ENCODE results near the gene VASH2. TPM values are rescaled to one million over a fixed set of nuclear protein-coding genes. Genes with fewer than 3 reads are reported as not detected.
A peak's percentile ranks its signal among the peaks of the same experiment; 100 is the strongest.
"Not testable (repeated sequence)": the region's sequence is repeated elsewhere in the genome, so short reads cannot be mapped to it uniquely, and the experiment has no call there.

The VASH2 gene
- total and polyA plus RNA-seq, 2 of the 8 experiments (the other 6 are each of a cell fraction or from before 2014, with no cell fraction given), result 44.0 to 187 TPM

GRCh38 chr1:212910213-212910612, 40.1 kb upstream of the VASH2 start:
- Histone ChIP-seq H3K4me3 (ENCODE audit: extremely low read depth in 1 of 4, insufficient read depth in 2 of 4, low read depth in 3 of 4, low read length in 4 of 4) (peak overlapping the region in 3 of 4 experiments; percentile 21 to 52 (median 25); a peak in 5 of 8 replicates), H3K4me1 (replicated peaks in 1 of 4; ENCODE audit: control insufficient read depth in 3 of 4, insufficient read depth in 4 of 4, low read length in 3 of 4) (peaks cover 10 to 24% (median 15%) of the 10 kb centered on the region in 4 experiments; a peak in 6 of 7 replicates), H3K9ac (replicated peaks in 1 of 4; ENCODE audit: extremely low read depth in 1 of 4, low read depth in 3 of 4, low read length in 3 of 4) (peak overlapping the region in 3 of 4 experiments; percentile 62 to 77 (median 71); a peak in 5 of 7 replicates), H3K4me2 (ENCODE audit: insufficient read depth in 1 of 2, low read depth in 2 of 2, low read length in 2 of 2) (peak overlapping the region in 1 of 2 experiments; percentile 33; a peak in 2 of 4 replicates), H3K79me2 (ENCODE audit: control insufficient read depth in 1 of 2, insufficient read depth in 2 of 2, low read length in 2 of 2) (peaks cover 0 to 38% of the 10 kb centered on the region in 2 experiments; a peak in 3 of 4 replicates), H3K36me3 (ENCODE audit: control insufficient read depth in 2 of 4, insufficient read depth in 4 of 4, low read length in 3 of 4) (peaks cover 0 to 21% (median 7%) of the 10 kb centered on the region in 4 experiments; a peak in 2 of 8 replicates)
- POLR2A ChIA-PET (ENCODE audit: partially characterized antibody), result interaction anchor here (0.6 to 5.8 kb wide), 26 partner anchors 8 to 393 kb away, joined by 3 to 177 read pairs (median 5); partner anchors contain the start of genes ANGEL2, ATF3, FLVCR1 and NSL1
- H3K9me3 ChIP-seq (ENCODE audit: insufficient read depth in 2 of 2, low read depth in 1 of 2, low read length in 1 of 2); H3K27me3 ChIP-seq (replicated peaks in 1 of 4; ENCODE audit: control insufficient read depth in 3 of 4, extremely low read depth in 1 of 4, insufficient read depth in 3 of 4, low read length in 3 of 4); H3K56ac ChIP-seq (replicated peaks; ENCODE audit: insufficient read length, low read depth, low read length); H3K79me1 ChIP-seq (ENCODE audit: low read depth, low read length); H4K5ac ChIP-seq (ENCODE audit: insufficient read length, low read depth, low read length); H4K20me1 ChIP-seq (replicated peaks in 1 of 2; ENCODE audit: control insufficient read depth in 1 of 2, insufficient read depth in 2 of 2, low read length in 2 of 2); H2BK5ac ChIP-seq (ENCODE audit: low read depth, low read length); H3K23ac ChIP-seq (ENCODE audit: insufficient read length); H2BK20ac ChIP-seq (ENCODE audit: low read length); H4K8ac ChIP-seq (ENCODE audit: extremely low read depth, insufficient read depth, low read length); H2BK12ac ChIP-seq (ENCODE audit: low read depth, low read length); H3K4ac ChIP-seq (replicated peaks; ENCODE audit: insufficient read length, low read depth, low read length); H2BK120ac ChIP-seq (replicated peaks; ENCODE audit: low read depth, low read length); H2BK15ac ChIP-seq (ENCODE audit: low read length); H3K14ac ChIP-seq (ENCODE audit: insufficient read length); H2AK5ac ChIP-seq (ENCODE audit: low read depth, low read length); H4K91ac ChIP-seq (replicated peaks; ENCODE audit: insufficient read length, low read length); H3K23me2 ChIP-seq (ENCODE audit: low read depth, low read length); H2AFZ ChIP-seq (ENCODE audit: low read length); H3K27ac ChIP-seq (ENCODE audit: low read depth, low read length); FAIRE-seq; H3K18ac ChIP-seq (ENCODE audit: extremely low read depth, low read length); CTCF ChIA-PET (ENCODE audit: partially characterized antibody): not testable (repeated sequence)
- 2% methylated on average over 7 of the region's 10 CpGs; no CpG with 5 or more reads in 1 of the 2 experiments for WGBS, 2 experiments (ENCODE audit: extremely low coverage in 1 of 2, insufficient coverage in 1 of 2, insufficient read length in 1 of 2, insufficient replicate concordance in 2 of 2, low coverage in 1 of 2, low lambda C conversion rate in 2 of 2, missing lambda C conversion rate in 1 of 2)
- peak in 1 of 2 experiments; percentile 65 for DNase-seq (ENCODE audit: low read depth in 1 of 2, low spot score in 2 of 2)
- TF ChIP-seq POLR2AphosphoS5 (IDR thresholded peaks at IDR 0.05; ENCODE audit: low read depth, low read length) (peak; percentile 74), POLR2A (IDR thresholded peaks at IDR 0.05; ENCODE audit: control extremely low read depth in 1 of 2, low read depth in 2 of 2, low read length in 2 of 2) (peak; percentile 47 to 76), TAF7 (optimal IDR thresholded peaks at IDR 0.05; ENCODE audit: borderline replicate concordance, low read depth, low read length) (peak; percentile 19)
